Activated T-cell treated with anti-CD3 and anti-CD28 coated beads, Interleukin-2, amount 50 U/mL, for 48 hours (primary cell): ENCODE measurements around the gene CCDC7.
"Not testable (repeated sequence)": the region's sequence is repeated elsewhere in the genome, so short reads cannot be mapped to it uniquely, and the experiment has no call there.

Source experiments
- DNase-seq, 2 experiments: peaks; one replicate each; pipeline ENCODE4 v3.0.0-alpha.2; 2020

CCDC7 gene

DNA sequence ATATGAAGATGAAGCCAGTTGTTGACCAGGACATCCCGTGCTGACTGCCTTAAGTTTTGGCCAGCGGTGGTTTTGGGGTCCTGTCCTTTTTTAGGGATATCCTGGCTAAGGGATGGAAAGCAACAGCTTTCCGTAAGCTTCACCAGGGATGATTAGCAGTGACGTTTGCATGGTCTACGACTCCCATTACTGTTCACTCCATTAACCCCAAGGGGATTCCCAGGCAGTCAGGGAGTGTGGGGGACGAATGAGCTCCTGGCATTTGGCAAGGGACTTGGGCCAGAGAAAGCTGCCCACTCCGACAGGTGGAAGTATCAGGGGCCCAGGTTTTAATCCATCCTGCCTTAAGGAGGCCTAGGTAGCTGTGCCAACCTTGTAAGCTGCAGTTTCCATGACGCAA lies 445.3 kb downstream of the CCDC7 start:
- DNase-seq, result no peak

DNA sequence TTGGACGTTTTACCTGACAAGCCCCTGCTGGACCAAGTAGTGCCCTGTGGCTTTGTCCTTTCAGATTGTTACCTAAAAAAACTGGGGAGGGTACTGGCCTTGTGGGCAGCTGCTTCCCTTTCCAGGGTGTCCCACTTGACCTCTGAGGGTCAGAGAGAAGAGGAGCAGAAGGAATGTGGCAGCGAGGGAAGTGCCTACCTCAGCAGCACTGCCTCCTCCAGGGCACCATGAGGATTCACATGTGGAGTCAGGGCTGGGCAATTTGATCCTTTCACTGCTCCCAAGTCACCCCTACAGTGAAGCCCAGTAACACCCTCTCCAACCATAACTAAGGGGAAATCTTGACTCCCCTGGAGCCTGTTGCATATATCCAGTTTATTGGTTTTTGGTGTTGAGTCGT lies 447.5 kb downstream of the CCDC7 start:
- DNase-seq, result no peak

DNA sequence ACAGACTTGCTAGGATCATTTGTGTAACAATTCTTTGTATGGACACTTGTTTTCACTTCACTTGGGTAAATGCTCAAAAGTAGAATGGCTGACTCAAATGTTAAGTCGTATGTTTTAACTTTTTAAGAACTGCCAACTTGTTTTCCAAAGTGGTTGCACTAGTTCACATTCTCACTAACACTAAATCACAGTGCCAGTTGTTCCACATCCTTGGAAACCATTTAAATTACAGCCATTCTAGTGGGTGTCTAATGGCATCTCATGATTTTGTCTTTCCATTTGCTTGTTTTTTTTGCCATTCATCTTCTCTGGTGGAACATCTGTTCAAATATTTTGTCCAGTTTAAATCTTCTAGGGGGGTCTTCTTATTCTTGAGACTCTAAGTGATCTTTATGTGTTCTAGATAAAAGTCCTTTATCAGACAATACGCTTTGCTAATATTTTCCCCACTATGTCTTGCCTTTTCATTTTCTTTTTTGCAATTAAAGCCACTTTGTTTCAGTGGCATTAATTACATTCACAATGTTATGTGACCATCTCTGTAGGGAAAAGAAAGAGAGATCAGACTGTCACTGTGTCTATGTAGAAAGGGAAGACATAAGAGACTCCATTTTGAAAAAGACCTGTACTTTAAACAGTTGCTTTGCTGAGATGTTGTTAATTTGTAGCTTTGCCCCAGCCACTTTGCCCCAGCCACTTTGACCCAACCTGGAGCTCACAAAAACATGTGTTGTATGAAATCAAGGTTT lies 448.1 kb downstream of the CCDC7 start:
- DNase-seq, result no peak

DNA sequence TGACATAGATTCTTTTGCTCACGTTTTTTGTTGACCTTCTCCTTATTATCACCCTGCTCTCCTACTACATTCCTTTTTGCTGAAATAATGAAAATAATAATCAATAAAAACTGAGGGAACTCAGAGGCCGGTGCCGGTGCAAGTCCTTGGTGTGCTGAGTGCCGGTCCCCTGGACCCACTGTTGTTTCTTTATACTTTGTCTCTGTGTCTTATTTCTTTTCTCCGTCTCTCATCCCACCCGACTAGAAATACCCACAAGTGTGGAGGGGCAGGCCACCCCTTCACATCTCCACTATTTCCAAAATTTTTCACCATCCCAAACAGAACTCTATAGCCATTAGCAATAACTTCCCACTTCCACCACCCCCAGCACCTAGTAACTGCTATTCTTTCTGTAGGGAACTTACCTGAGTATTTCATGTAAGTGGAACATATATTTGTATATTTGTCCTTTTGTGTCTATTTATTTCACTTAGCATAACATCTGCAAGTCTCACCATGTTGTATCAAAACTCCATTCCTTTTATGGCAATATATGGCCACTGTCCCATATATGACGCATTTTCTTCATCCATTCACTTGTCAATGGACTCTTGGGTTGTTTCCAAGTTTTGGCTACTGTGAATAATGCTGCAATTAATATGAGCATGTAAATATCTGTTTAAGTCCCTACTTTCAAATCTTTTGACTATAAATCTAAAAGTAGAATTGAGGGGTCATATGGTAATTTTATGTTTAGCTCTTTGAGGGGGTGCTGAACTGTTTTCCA lies 449.4 kb downstream of the CCDC7 start:
- not testable (repeated sequence) for DNase-seq

DNA sequence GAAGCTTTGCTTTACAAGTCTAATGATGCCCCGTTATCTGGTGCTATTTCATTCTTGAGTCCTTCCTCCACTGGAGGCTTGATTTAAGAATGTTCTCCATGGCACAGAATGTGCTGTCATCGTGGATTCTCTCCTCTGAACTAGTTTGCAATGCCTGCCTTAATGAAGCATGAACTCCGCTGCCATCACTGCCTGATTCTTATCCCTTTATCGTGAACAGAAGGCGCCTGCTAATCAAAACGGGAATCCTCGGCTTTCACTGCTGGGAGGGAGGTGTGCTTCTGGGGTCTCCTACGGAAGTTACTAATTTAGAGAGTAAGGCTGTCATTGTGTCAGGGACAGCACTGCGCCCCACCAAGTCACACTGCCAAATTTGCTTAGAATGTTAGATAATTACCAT lies 455.9 kb downstream of the CCDC7 start:
- DNase-seq, result no peak

DNA sequence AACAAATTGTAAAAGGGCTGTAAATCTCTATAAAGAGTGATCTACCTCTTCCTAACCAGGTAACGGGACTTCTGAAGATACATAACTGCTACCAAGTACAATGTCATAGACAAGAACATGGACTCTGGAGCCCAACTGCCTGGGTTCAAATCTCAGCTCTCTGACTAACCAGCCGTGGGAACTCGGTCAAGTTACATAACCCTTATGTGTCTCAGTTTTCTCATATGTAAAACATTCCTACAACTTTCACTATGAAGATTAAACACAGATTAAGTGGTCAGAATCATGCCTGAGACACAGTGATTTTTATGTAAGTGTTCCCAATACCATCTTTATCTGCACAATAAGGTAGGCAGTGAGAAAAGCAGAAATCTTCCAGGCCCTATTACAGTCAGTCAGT lies 459.5 kb downstream of the CCDC7 start:
- no peak for DNase-seq

DNA sequence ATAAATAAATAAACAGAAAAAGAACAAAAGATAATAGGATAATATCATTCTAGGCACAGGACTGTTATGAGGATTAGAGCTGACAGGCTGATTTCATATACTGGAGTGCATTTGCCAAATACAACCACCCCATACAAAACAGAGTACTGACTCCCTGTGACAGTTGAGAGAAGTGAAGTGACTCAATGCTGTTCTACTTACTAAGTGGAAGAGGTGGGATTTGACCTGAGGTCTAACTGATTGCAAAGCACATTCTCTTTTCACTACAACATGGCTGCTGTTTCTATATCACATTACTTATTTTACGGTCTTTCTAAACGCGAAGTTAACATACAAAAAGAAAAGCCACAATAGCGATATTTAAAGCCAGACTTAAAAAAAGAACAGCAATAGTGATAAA lies 460.7 kb downstream of the CCDC7 start:
- DNase-seq, result no peak

DNA sequence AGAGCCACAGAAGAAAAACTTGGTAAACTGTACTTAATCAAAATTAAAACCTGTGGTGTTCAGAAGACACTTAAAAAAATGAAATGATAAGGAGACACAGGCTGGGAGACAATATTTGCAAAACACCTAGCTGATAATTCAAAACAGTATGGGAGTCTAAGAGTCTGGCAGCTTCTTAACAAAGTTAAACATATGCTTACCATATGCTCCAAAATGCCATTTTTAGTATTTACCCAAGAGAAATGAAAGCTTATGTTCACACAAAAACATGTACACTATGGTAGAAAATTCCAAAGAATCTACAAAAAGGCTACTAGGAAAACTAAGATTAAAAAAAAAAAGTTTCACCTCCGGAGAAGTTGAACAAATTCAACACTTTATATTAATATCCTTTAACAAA lies 463.5 kb downstream of the CCDC7 start:
- no peak for DNase-seq

DNA sequence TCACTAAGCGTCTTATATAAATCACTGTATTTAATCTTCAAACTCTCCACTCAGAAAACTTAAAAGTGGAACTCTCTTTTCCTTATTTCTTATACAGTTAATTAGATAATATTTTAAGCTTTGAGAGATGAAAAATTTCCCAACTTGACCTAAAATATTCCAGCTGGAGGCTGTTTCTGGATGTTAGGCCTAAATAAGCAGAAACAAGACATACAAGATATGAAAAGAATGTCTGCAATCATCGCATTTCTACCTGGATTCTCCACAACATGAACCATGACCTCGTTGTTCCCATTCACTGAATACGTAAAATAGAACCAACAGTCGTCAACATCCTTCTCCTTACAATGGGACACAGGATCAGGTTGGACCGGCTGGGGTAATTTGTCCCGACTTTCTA lies 464.0 kb downstream of the CCDC7 start:
- DNase-seq, result not testable (repeated sequence)

DNA sequence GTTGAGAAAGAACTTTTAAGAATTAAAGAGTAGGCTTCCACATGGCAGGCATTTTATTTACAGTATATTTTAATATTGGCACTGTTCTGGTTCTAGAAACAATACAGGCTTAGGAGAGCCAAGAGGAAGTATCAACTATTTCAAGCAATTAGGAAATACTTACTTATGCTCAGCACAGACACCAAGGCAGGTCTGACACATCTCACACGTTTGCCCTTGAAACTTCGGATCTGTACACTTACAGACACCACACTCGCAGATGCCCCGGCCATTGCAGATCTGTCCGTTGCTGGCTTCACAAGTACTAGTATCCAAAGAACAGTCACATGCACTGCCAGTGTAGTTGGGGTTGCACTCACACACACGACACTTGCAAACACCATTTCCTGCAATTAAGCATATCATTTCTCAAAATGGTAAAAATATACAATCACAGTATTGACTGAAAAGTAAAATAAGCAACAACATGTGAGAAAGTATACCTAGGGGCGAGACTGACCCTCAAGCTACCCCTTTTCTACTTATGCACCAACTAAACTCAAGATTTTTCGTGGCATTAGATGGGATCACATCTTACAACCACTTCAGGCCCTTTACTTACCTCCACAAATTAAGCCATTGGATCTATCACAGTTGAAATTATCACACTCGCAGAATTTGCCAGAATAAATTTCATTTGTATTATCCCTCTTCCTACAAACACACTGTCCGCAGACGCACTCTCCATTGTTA lies 465.5 kb downstream of the CCDC7 start:
- DNase-seq, result no peak

DNA sequence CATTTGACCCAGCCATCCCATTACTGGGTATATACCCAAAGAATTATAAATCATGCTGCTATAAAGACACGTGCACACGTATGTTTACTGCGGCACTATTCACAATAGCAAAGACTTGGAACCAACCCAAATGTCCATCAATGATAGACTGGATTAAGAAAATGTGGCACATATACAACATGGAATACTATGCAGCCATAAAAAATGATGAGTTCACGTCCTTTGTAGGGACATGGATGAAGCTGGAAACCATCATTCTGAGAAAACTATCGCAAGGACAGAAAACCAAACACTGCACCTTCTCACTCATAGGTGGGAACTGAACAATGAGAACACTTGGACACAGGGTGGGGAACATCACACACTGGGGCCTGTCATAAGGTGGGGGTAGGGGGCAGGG lies 471.9 kb downstream of the CCDC7 start:
- DNase-seq, result not testable (repeated sequence)

DNA sequence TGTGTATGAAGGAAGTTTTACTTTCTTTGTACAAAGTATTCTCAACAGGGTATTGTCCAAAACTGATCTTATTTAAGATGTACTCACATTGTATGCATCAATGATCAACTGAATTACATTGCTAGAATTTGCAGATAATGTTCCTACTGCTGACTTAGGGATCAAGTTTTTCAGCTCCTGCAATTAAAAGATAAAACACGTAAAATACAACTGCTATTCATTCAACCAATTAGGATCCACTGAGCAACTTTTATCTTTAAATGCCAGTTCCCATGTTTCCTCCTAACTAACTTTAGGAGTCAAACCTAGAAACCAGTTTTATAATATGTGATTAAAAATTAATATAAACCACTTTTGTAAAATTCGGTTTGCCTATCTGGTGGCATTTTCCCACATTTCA lies 476.2 kb downstream of the CCDC7 start:
- DNase-seq, result no peak

DNA sequence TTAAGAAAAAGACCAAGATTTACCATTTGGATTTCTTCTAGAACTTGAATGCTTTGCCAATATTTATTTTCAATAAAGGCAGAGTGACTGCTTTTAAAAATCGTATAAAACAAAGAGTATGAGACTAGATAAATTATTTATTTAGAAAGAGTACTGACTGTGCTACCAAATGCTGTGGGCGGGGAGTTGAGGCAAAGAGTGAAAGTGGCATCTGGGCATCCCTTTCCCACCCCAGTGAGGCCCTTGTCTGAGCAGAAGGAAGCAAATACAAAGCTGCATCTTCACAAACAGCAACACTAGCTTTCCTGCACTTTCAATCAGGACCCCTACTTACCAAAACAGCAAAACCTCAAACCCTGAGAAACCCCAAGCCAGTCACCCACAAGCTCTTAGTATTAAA lies 477.2 kb downstream of the CCDC7 start:
- no peak for DNase-seq

DNA sequence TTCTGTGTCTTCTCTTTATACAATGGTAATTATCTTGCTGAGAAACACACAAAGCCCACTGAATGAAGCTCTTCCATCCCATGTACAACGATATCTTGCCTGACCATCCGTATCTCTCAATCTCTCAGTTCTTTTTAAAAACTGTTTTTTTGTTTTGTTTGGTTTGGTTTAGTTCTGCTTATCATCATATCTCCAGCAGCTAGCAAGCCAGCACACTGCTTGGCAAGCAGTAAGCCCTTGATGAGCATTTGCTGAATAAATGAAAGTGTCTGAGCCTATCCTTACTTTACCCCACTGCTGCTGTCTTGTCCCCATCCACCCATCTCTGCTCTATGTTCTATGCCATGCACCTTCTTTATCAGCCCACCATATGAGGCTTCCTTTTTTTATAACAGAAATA lies 477.9 kb downstream of the CCDC7 start:
- no peak for DNase-seq
